Amygdala (tissue), 56 donors: ENCODE measurements around the gene FBP2.
"Not testable (repeated sequence)": the region's sequence is repeated elsewhere in the genome, so short reads cannot be mapped to it uniquely, and the experiment has no call there.

Experiments used
- DNase-seq, 56 donors: peaks; one replicate each; lab custom pipeline; 2025; lab: John Stamatoyannopoulos, UW

FBP2 gene

GRCh38 chr9:94607423-94607691 is 13.7 kb upstream of the FBP2 start:
- peak in 1 of 56 donors; percentile 12 for DNase-seq

GRCh38 chr9:94606646-94607422 is 13.2 kb upstream of the FBP2 start:
- no peak for DNase-seq

- peak in 43 of 56 donors; percentile 2 to 69 (median 33) for DNase-seq
Measured at GRCh38 chr9:94603259-94604160, 9.9 kb upstream of the FBP2 start.

- DNase-seq = no peak
Measured at GRCh38 chr9:94602666-94603065, 9.0 kb upstream of the FBP2 start.

GRCh38 chr9:94600715-94601114 is 7.1 kb upstream of the FBP2 start:
- DNase-seq = no peak

- DNase-seq = no peak
Measured at GRCh38 chr9:94600258-94600657, 6.6 kb upstream of the FBP2 start.

- no peak for DNase-seq
Measured at GRCh38 chr9:94599102-94599501, 5.5 kb upstream of the FBP2 start.

GRCh38 chr9:94592683-94593082 is 941 bp downstream of the FBP2 start:
- not testable (repeated sequence) for DNase-seq

GRCh38 chr9:94591876-94592275 is 1.7 kb downstream of the FBP2 start:
- DNase-seq = no peak

GRCh38 chr9:94591046-94591545 is 2.5 kb downstream of the FBP2 start:
- DNase-seq = not testable (repeated sequence)

GRCh38 chr9:94588681-94589080 is 4.9 kb downstream of the FBP2 start:
- no peak for DNase-seq

- DNase-seq = no peak
Measured at GRCh38 chr9:94586814-94587213, 6.8 kb downstream of the FBP2 start.

- no peak for DNase-seq
Measured at GRCh38 chr9:94586316-94586715, 7.3 kb downstream of the FBP2 start.

GRCh38 chr9:94584555-94584954 is 9.1 kb downstream of the FBP2 start:
- no peak for DNase-seq

GRCh38 chr9:94581728-94582127 is 11.9 kb downstream of the FBP2 start:
- DNase-seq = no peak

GRCh38 chr9:94577571-94577970 is 16.1 kb downstream of the FBP2 start:
- no peak for DNase-seq

- DNase-seq = no peak
Measured at GRCh38 chr9:94577036-94577435, 16.6 kb downstream of the FBP2 start.

GRCh38 chr9:94576131-94576530 is 17.5 kb downstream of the FBP2 start:
- no peak for DNase-seq

- no peak for DNase-seq
Measured at GRCh38 chr9:94568972-94569712, 24.5 kb downstream of the FBP2 start.

GRCh38 chr9:94568250-94568889 is 25.3 kb downstream of the FBP2 start:
- DNase-seq = no peak

GRCh38 chr9:94567271-94567670 is 26.4 kb downstream of the FBP2 start:
- DNase-seq = no peak
